ENCODE data around the gene SEC31A. TPM values are rescaled to one million over a fixed set of nuclear protein-coding genes. Genes with fewer than 3 reads are reported as not detected.

SEC31A gene
- total RNA-seq, 2 donors from 2014 or later = 141 to 160 TPM

GRCh38 chr4:82776925-82777542 is 113.9 kb downstream of the SEC31A start:
- H3K9me3 ChIP-seq (ENCODE audit: control insufficient read depth, low read length, poor library complexity, severe bottlenecking) = no peaks in the 10 kb centered on the region
- DNase-seq (no peak), ATAC-seq (no peak)
- Mint-ChIP-seq H3K27ac (no peak overlapping the region), H3K4me3 (no peak overlapping the region), H3K36me3 (ENCODE audit: low read depth) (no peaks in the 10 kb centered on the region), H3K27me3 (peaks cover 23% of the 10 kb centered on the region), H3K4me1 (no peaks in the 10 kb centered on the region)

DNA sequence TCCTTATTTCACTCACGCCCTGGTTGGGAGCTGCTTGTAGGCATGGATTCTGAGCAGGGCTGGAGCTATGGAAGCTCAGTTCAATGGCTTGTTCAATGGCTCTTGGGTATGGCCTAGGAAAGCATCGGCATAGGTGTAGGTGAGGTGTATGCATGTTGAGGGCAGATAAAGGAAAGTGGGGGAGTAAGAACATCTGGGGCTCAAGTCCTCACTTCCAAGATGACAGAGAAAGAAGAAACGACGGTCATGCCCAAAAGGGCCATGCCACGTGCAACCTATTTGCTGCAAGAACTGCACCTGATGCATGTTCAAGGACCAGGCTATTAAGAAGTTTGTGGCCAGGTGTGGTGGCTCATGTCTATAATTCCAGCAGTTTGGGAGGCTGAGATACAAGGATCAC is 115.7 kb downstream of the SEC31A start:
- DNase-seq (no peak), ATAC-seq (no peak)
- Mint-ChIP-seq H3K27ac (no peak overlapping the region), H3K36me3 (ENCODE audit: low read depth) (no peaks in the 10 kb centered on the region), H3K4me1 (no peaks in the 10 kb centered on the region), H3K4me3 (no peak overlapping the region), H3K27me3 (peaks cover 27% of the 10 kb centered on the region)
- H3K9me3 ChIP-seq (ENCODE audit: control insufficient read depth, low read length, poor library complexity, severe bottlenecking) = no peaks in the 10 kb centered on the region

DNA sequence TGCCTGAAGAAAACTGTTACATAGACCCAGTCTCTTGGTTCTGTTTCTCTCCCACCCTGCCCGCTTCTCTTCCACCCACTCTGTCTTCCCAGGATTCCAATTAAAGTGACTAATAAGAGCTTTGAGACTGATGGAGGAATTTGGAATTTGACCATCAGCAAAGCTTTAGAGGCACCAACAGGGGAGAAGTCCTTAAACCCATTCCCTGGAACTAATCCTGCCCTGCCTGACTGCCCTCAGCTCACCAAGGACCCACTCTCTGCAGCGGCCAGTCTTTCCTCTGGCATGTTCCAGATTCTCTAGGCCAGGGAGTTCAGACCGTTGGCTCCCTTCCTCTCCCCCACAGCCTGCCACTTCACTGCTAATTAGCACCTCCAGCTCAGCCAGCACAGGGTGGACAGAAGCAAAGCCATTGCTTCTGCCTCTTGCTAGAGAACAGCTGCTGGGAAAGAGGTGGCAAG is 116.2 kb downstream of the SEC31A start:
- Mint-ChIP-seq H3K4me3 (no peak overlapping the region), H3K36me3 (ENCODE audit: low read depth) (no peaks in the 10 kb centered on the region), H3K4me1 (no peaks in the 10 kb centered on the region), H3K27ac (no peak overlapping the region), H3K27me3 (peaks cover 27% of the 10 kb centered on the region)
- DNase-seq (no peak), ATAC-seq (no peak)
- no peaks in the 10 kb centered on the region for H3K9me3 ChIP-seq (ENCODE audit: control insufficient read depth, low read length, poor library complexity, severe bottlenecking)

DNA sequence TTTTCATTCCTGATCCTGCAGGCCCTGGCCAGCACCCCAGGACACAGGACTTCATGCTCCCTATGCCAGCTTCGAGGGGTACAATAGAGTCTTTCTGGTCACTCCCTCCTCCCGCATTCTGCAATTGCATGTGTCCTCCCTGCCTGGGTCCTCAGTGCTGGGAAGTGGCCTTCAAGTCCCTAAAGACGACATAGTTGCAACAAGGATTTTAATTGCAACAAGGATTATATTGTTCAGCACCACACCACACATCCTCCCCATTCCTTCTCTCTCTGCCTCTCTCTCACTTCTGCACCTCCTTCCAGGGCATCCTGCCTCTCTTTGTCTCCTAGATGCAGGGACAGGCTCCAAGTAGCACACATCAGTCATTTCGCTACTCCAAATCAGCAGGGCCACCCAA is 117.9 kb downstream of the SEC31A start:
- ATAC-seq (no peak), DNase-seq (no peak)
- Mint-ChIP-seq H3K36me3 (ENCODE audit: low read depth) (no peaks in the 10 kb centered on the region), H3K27me3 (peaks cover 27% of the 10 kb centered on the region), H3K27ac (no peak overlapping the region), H3K4me3 (no peak overlapping the region), H3K4me1 (no peaks in the 10 kb centered on the region)
- H3K9me3 ChIP-seq (ENCODE audit: control insufficient read depth, low read length, poor library complexity, severe bottlenecking) = no peaks in the 10 kb centered on the region

DNA sequence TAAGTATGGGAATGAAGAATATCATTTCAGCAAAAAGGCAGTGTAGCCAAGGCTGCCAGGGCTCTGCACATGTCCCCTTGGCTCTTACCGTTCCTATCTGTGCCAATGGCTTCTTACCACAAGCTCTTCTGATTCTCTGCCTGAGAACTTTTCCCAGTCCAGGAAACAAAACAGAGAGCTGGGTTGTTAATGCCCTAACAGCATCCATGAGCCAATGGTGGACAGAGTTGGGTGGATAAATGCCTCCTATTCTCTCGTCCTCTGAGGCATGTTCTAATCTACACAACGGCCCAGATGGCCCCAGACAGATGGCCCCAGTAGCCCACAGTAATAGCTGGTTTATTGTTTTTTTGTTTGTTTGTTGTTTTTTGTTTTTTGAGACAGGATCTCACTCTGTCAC is 120.3 kb downstream of the SEC31A start:
- ATAC-seq = no peak
- no peaks in the 10 kb centered on the region for H3K36me3 Mint-ChIP-seq (ENCODE audit: low read depth)
- H3K9me3 ChIP-seq (ENCODE audit: control insufficient read depth, low read length, poor library complexity, severe bottlenecking) = no peaks in the 10 kb centered on the region
- H3K27me3 Mint-ChIP-seq = peaks cover 27% of the 10 kb centered on the region
- H3K27ac Mint-ChIP-seq = no peak overlapping the region
- H3K4me3 Mint-ChIP-seq = no peak overlapping the region
- no peak for DNase-seq
- no peaks in the 10 kb centered on the region for H3K4me1 Mint-ChIP-seq

Other genes starting within 250 kb of the SEC31A start
- gene SCD5, start 92.4 kb downstream of the SEC31A start, total RNA-seq = under 1 TPM; 0.60 to 0.65 TPM
- gene THAP9, start 9.6 kb upstream of the SEC31A start, total RNA-seq = 1 to 10 TPM; 3.5 to 4.9 TPM
- 10 to 100 TPM; 15.2 to 16.8 TPM for gene LIN54, start 119.7 kb upstream of the SEC31A start, total RNA-seq
- 10 to 100 TPM; 24.1 to 25.4 TPM for gene COPS4, start 144.0 kb upstream of the SEC31A start, total RNA-seq
- 100 to 1,000 TPM; 146 to 182 TPM for gene PLAC8, start 223.6 kb upstream of the SEC31A start, total RNA-seq